Stimulated activated CD4-positive, alpha-beta T cell treated with anti-CD3 and anti-CD28 coated beads, Interleukin-4, amount 100 ng/mL, for 1 hour (primary cell): ENCODE results near the gene DUSP18.
"Not testable (repeated sequence)": the region's sequence is repeated elsewhere in the genome, so short reads cannot be mapped to it uniquely, and the experiment has no call there.

Source experiments
- DNase-seq: peaks from one replicate; pipeline ENCODE4 v3.0.0-alpha.2; 2020

DUSP18 gene

DNA sequence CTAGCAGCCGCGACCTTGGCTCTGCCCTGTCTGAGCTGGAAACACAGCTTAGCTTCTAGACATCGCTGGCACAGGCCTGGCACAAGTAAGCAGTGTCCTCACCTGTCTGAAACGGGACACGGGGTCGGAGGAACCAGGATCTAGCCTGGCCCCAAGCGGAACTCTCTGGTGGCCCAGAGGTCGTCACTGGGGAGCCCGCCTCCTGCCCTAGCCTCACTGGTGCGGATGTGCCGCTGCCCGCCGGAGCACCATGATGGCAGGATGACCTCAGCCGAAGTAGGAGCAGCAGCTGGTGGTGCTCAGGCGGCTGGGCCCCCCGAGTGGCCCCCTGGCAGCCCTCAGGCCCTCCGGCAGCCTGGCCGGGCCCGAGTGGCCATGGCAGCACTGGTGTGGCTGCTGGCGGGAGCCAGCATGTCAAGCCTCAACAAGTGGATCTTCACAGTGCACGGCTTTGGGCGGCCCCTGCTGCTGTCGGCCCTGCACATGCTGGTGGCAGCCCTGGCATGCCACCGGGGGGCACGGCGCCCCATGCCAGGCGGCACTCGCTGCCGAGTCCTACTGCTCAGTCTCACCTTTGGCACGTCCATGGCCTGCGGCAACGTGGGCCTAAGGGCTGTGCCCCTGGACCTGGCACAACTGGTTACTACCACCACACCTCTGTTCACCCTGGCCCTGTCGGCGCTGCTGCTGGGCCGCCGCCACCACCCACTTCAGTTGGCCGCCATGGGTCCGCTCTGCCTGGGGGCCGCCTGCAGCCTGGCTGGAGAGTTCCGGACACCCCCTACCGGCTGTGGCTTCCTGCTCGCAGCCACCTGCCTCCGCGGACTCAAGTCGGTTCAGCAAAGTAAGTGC, 31.2 kb downstream of the DUSP18 start:
- peak; percentile 20 for DNase-seq

DNA sequence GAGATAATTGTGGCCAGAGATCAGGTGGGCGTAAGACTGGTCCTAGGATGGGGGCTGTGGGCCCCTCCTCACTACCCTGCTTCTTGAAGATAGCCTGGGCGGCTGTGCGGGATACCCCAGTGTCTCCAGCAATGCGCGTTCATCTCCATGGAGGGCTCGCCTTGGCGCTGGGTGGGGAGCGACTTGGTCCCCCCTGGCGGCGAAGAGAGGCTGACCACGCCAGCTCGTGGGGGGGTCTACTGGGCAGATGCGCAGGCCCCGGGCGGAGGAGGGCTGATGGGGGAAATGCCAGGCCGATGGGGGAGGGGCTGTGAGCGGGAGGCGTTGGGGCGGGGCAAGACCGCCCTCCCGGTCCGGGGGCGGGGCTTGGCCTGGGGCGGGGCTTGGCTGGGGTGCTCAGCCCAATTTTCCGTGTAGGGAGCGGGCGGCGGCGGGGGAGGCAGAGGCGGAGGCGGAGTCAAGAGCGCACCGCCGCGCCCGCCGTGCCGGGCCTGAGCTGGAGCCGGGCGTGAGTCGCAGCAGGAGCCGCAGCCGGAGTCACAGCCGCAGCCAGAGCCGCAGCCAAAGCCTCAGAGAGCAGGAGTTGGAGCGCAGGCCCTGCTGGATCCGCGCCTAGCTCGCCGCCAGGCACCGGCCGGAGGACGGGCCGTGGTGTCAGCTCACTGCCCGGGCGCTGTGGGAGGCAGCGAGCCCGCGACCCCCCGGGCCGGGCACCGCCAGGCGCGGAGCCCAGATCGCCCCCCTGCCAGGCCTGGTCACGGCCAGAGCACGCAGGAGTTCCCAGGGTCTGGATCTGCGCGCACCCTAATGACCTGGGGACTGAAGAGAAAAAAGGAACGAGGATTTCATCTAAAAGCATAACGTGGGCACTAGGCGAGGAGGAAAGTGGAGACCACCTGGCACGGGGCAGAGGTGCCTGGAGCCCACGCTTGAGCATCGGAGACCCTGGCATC, 32.1 kb downstream of the DUSP18 start, which contains the start of gene SLC35E4:
Gene SLC35E4 (plus strand): TSS at position 509 of the 953 bp plus-strand sequence. CDS start 670 bp downstream, outside the sequence.
- peak; percentile 97 for DNase-seq

DNA sequence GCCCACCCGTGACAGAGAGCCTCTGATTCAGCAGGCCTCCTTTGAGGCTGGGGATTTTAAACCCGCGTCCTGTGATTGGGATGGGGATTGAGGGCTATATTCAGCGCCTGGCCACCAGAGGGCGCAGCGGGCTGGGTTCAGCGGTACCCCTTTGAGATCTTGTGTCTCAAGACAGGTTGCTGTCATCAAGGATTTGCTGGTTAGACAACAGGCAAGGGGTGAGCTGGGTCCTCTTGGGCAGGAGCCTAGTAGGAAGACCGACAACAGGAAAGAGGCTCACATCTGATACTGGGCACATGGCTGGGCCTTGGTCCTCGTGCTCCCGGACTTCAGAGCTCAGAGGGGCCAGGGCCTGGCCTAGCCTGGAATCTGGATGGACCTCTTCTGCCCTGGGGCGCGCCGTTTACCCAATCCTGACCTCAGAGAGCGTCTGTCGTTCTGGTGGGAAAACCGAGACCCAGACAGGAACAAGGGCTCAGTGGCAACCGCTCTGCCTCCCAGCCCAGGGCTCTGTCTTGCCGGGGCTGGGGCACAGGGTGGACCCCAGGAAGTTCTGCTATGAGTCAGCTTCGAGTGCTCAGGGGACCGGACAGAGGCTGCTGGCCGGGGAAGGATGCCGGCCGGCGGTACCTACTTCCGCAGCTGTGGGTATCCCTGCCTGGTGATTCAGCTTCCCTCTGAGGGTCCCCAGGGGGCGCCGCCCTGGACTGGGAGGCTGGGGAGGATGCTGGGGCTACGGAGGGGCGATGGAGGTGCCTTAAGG, 33.0 kb downstream of the DUSP18 start:
- DNase-seq: peak; percentile 93

DNA sequence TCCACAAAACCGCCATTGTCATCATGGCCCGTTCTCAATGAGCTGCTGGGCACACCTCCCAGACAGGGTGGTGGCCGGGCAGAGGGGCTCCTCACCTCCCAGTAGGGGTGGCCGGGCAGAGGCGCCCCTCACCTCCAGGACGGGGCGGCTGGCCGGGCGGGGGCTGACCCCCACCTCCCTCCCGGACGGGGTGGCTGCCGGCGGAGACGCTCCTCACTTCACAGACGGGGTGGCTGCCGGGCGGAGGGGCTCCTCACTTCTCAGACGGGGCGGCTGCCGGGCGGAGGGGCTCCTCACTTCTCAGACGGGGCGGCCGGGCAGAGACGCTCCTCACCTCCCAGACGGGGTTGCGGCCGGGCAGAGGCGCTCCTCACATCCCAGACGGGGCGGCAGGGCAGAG, 36.2 kb downstream of the DUSP18 start:
- DNase-seq: not testable (repeated sequence)

DNA sequence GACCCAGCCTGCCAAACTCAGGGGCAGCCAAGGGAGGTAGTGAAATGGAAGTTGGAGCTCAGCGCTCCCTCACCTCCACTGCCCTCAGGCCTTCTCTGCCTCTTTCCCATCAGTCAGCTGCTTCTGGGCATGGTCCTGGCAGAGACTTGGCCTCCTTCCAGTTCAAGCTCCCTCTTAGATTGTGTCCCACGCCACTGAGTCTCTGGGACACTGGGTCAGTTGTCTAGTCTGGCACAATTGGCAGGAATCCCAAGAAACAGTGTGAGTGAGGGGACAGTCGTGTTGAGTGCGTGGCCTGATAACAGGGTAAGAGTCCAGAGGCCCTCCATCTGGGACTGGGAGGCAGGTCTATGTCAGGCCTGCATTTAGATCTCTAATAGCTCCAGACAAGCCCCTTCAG, 39.2 kb downstream of the DUSP18 start:
- DNase-seq: no peak

DNA sequence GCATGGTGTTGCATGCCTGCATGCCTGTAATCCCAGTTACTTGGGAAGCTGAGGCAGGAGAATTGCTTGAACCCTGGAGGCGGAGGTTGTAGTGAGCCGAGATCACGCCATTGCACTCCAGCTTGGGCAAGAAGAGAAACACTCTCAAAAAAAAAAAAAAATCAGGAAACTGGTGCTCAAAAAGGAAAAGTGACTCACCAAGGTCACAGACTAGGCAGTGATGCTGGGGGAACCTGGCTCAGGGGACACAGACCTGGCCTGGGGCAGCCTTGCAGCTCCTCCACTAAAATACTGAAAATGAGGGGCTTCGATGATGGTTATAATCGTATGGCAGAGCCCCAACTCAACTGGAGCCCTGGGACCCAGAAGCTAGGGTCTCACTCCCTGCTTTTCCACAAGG, 40.2 kb downstream of the DUSP18 start:
- no peak for DNase-seq

DNA sequence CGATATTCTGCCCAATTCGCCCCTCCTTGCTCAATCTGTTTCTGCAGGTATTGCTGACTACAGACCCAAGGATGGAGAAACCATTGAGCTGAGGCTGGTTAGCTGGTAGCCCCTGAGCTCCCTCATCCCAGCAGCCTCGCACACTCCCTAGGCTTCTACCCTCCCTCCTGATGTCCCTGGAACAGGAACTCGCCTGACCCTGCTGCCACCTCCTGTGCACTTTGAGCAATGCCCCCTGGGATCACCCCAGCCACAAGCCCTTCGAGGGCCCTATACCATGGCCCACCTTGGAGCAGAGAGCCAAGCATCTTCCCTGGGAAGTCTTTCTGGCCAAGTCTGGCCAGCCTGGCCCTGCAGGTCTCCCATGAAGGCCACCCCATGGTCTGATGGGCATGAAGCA, 41.3 kb downstream of the DUSP18 start:
- DNase-seq: no peak

DNA sequence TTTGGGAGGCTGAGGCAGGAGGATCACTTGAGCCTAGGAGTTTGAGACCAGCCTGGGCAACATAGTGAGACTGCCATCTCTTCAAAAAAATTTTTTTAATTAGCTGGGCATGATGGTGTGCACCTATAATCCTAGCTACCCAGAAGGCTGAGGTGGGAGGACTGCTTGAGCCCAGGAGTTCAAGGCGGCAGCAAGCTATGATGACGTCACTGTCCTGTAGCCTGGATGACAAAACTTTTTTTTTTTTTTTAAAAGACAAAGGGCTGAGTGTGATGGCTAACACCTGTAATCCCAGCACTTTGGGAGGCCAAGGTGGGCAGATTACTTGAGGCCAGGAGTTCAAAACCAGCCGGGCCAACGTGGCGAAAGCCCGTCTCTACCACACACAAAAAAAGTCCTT, 47.8 kb downstream of the DUSP18 start:
- not testable (repeated sequence) for DNase-seq

DNA sequence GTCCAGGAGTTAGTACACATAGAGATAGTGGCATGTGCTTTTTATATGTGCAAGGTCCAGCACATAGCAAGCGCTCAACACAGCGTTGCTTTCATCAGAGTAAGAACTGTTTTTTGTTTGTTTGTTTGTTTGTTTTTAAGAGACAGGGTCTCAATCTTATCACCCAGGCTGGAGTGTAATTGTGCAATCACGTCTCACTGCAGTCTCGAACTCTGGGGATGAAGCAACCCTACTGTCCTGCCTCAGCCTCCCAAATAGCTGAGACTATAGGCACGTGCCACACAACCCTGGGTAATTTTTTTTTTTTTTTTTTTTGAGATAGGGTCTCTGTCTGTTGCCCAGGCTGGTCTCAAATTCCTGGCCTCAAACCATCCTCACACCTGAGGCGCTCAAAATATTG, 49.9 kb downstream of the DUSP18 start:
- DNase-seq: no peak

DNA sequence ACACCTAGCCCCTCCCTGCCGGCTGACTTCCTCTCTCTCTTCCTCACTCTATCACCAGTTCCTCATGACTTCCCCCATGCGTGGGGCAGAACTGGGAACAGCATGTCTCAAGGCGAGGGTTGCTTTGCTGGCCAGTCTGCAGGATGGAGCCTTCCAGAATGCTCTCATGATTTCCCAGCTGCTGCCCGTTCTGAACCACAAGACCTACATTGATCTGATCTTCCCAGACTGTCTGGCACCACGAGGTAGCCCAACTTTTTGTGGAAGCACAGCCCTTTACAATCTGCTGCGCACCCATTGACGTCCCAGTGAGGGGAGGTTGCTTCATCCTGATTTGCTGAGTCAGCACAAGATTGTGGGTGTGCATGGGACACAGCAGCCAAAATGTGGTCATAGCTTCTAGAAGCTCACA, 52.1 kb downstream of the DUSP18 start:
- DNase-seq: no peak

DNA sequence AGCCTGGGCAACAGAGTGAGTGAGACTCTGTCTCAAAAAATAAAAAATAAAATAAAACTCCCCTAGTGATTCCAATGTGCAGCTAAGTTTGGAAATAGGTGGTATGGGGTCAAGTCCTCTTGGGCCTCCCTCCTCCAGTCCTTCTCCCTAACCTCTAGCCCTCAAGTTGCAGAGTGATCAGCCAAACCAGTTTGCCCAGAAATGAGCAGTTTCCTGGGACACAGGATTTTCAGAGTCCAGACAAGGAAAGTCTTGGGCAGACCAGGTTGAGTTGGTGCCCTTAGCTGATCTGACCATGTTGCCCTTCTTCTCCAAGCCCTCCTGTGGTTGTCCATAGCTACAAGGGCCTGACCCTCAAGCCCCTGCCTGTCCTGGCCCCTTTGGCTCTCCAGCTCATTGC, 52.8 kb downstream of the DUSP18 start:
- DNase-seq: no peak

DNA sequence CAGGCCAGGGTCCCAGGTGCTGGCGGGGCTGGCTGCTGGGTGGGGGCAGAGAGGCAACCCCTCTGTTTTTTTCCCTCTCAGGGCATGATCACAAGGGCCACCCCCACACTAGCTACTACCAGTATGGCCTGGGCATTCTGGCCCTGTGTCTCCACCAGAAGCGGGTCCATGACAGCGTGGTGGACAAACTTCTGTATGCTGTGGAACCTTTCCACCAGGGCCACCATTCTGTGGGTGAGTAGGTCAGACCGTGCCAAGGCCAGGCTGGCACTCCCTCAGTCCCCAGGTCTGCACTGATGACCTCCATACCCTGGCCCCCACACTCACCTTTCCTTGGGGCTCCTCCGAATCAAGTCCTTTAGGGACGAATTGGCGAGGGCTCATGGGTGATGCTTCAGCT, 53.4 kb downstream of the DUSP18 start:
- DNase-seq: no peak

DNA sequence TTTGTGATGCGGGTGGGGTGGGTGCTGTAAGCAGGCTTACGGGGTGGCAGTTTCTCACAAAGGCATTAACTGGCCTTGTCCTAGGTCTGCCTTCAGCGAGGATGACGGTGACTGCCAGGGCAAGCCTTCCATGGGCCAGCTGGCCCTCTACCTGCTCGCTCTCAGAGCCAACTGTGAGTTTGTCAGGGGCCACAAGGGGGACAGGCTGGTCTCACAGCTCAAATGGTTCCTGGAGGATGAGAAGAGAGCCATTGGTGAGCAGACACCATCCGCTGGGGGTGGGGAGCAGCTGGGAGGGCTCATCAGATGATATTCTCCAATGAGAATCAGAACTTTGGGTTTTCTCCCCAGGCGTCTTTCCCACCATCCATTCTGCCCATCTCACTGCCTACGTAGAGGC, 54.9 kb downstream of the DUSP18 start:
- DNase-seq: no peak
